KOPT-K1 (cell line): ENCODE results near the gene EGFR.

ENCODE experiments used
- H3K27ac ChIP-seq: fragments of 200-600 bp; sonication (generic); 2 replicates; pipeline ENCODE4 v1.5.1; 2016; ENCODE audit warnings: antibody characterized with exemption, mild to moderate bottlenecking, low read depth, low read length; ENCODE audit not compliant: poor library complexity, severe bottlenecking
- H3K36me3 ChIP-seq: fragments of 200-600 bp; sonication (generic); 2 replicates; pipeline ENCODE4 v1.5.1; 2017; ENCODE audit warnings: antibody characterized with exemption, mild to moderate bottlenecking, low read length, moderate library complexity; ENCODE audit not compliant: insufficient read depth
- H3K9me3 ChIP-seq: fragments of 200-600 bp; sonication (generic); 2 replicates; pipeline ENCODE4 v1.5.1; 2017; ENCODE audit warnings: antibody characterized with exemption, low read length, mild to moderate bottlenecking; ENCODE audit not compliant: insufficient read depth, poor library complexity, severe bottlenecking

The EGFR gene

DNA sequence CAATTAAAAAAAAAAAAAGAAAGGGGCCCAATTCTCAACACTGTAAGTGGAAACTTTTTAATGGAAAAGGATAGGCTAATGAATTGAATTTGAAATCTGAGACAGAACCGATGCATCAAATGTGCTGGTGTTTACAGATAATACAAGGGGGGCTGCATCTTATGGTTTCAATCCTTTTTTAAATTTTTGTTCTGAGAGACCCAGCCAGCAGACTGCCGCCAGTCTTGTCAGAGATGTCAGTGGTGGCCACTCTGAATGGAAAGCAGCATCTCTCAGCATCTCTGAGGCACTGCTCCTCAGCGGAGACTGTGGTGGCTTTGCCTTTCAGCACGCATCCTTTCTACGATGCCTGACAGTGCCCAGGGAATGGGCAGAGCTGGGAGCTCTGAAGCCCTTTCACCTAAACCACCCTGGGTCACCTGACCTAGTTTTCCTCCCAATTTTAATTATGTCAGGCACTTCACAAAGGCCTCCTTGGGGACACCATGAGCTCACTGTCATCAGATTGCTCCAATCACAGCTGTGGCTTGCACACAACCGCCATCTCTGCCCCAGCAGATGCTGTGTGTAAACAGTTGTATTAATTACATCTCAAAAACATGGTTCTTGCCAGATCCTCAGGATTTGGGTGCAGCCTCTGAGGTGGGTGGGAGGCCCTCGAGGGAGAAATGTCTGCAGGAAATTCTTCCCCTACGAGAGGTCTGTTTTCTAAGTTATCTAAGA is 81.2 kb downstream of the EGFR start:
- Histone ChIP-seq H3K9me3 (no peaks in the 10 kb centered on the region), H3K36me3 (no peaks in the 10 kb centered on the region), H3K27ac (no peak overlapping the region)

DNA sequence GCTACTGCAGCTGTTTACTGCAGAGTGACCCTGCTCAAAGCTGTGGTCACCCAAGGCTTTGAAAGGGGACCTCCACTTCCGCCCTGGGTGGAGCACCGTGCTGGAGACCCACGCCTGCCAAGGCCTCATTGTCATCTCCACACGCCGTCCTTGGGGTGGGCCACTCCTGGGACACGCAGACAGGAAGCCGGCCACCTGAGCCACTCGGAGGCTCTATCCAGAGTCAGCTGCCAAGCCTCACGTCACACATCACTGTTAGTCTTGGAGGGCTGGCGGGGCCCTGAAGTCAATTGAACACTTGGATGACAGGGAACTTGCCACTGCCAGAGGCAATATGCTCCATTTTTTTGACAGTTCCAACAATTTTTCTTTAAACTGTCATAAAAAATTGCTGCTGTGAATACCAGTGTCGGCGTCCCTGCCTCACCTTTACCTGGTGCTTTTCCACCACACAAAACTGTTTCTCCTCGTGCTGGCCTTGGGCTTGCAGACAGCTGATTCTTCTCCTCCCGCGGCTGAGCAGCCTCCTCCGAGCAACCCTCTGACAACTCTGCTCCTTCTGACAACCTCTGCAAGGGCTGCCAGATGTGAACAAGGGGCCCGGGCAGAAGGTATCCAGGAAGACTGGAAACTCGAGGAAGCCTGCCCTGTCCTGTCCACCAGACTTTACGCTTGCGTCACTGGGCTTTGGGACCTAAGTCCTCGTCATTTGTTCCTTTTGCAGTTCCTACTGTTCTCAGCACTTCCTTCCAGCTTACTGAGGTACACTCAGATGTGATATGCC is 81.9 kb downstream of the EGFR start:
- Histone ChIP-seq H3K27ac (no peak overlapping the region), H3K9me3 (no peaks in the 10 kb centered on the region)

DNA sequence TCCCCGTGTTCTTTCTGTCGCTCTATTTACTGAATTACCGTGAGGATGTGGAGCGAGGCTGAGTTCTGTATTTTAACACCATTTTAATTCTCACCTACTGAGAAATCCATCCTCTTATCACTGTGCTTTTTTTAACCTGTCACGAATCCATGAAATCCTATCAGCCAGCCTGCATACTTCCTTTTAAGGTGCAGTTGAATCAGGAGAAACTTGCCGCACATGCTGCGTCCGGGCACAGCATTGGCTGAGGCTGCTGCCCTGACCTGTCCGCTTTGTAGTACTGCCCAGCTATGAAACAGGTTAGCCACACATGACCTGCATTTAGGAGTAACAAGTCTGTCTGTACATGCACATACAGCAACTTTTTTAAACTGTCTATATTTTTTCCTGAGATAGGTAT is 82.5 kb downstream of the EGFR start:
- Histone ChIP-seq H3K9me3 (no peaks in the 10 kb centered on the region), H3K27ac (no peak overlapping the region), H3K36me3 (no peaks in the 10 kb centered on the region)

More for the DNA sequence above, 81.9 kb downstream of the EGFR start:
- H3K36me3 ChIP-seq = no peaks in the 10 kb centered on the region

DNA sequence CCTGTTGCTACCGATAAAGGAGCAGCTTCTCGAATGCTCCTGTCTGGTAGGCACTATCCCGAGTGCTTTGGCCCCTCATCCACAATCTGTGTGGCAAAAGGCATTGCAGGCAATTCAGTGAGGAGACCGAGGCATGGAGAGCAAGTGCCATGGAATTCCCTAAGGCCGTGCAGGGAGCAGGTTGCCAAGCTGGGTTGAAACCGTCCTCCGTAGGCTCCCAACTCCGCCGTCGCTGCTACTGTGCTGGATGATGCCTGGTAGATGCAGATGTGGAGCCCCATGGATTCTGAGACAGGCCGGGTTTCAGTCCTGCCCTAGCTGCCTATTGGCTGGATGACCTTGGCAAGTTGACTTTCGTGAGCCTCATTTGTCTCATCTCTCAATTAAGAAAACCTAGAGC is 85.3 kb downstream of the EGFR start:
- Histone ChIP-seq H3K9me3 (no peaks in the 10 kb centered on the region), H3K27ac (no peak overlapping the region), H3K36me3 (no peaks in the 10 kb centered on the region)

DNA sequence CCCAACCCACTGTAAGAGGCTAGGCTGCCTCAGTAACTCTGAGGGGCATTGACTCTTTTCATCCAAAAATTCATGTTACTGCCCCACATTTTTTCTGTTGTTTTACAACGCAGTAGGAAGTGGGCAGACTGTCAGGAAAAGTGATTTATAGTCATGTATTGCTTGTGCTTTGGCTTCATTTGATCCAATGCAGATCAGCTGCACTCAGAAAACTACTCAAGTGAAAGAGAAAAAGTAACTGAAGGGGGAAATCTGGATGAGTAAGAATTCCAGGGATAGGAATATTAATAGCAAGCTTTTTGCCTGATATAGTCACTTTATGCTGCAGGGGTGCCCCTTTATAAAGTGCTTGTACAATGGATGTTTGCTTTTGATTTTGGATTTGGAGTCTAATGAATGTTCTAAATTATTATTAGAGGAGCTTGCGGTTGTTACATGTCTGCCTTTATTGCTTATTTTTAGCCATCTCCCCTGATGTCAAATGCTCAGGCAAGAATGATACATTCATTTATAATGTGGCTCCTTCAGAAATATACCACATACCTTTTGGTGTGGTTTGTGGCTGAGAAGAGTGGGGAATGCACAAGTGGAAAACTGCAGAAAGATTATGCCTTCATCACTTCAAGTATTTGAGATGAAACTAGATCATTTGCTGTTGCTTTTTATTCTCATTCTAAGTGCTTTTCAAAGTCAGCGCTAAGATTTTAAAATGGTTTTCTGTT is 86.1 kb downstream of the EGFR start:
- H3K27ac ChIP-seq = no peak overlapping the region
- no peaks in the 10 kb centered on the region for H3K36me3 ChIP-seq
- H3K9me3 ChIP-seq = no peaks in the 10 kb centered on the region

DNA sequence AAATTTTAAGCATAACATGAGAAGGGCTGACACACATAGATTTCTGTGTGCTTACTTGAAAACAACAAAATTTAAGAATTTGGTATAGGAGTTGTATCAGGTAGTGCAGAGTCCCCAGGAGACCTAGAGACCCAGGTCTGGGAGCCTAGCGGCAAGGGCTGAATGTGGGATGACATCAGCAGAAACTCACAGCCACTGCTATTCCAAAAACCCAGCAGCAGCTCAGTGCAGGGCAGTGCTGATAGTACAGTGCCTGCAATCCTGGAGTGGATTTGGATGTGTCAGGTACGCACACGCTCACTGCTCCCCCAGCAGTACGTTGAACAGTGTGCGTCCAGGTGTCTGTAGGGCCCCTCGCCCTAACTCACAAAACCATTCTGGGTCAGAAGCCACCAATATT is 87.1 kb downstream of the EGFR start:
- Histone ChIP-seq H3K9me3 (no peaks in the 10 kb centered on the region), H3K36me3 (no peaks in the 10 kb centered on the region), H3K27ac (no peak overlapping the region)

DNA sequence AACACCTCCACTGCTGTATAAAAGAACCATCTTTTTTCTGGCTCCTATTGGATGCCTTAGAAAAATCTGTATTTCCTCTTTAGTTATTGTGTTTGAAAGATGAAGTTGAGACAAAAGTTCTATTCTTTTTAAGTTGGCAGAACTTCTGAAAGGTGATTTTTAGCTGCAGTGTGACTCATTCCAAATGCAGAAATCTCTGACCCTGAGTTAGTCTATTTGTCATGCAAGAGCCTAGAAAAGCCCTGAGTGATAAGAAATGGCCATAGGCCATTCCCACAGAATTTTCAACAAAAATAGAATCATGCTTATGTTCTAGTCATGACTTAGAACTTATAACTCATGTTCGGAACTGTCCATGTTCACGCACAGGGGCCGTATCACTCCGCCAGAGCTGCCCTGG is 89.1 kb downstream of the EGFR start:
- no peak overlapping the region for H3K27ac ChIP-seq
- no peaks in the 10 kb centered on the region for H3K36me3 ChIP-seq
- H3K9me3 ChIP-seq = no peaks in the 10 kb centered on the region

DNA sequence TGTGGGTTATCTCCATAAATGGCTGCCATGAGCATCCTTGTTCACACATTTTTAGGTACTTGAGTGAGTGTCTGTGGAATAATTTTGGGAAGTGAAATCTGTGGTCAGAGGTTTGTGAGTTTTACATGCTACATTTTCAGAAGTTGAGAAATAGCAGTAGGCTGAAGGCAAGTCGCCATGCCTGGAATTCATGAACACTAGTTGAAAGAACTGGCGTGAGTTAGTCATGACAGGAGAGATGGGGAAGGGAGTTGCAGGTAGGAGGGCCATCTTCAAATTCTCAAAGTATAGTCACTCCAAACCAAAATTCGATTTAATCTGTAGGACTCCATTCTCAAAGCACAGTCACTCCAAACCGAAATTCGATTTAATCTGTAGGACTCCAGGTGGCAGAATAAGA is 89.6 kb downstream of the EGFR start:
- Histone ChIP-seq H3K9me3 (no peaks in the 10 kb centered on the region), H3K36me3 (no peaks in the 10 kb centered on the region), H3K27ac (no peak overlapping the region)

DNA sequence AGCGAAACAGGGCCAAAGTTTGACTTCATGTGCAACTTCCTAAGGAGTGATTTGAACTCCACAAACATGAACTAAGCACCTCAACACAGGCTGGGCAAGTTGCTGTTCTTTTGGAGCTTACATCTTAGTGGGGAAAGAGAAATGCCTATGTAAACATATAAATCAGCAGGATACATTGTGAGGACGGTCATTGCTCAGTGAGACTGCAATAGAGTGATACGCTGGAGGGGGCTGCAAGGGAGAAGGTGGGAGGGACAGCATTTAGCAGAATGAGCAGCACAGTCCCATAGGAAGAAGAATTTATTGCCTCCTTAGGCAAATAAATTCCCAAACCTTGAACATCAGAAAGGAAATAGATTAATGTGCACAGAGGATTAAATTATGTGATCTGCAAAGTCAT is 90.0 kb downstream of the EGFR start:
- Histone ChIP-seq H3K27ac (no peak overlapping the region), H3K36me3 (no peaks in the 10 kb centered on the region), H3K9me3 (no peaks in the 10 kb centered on the region)

DNA sequence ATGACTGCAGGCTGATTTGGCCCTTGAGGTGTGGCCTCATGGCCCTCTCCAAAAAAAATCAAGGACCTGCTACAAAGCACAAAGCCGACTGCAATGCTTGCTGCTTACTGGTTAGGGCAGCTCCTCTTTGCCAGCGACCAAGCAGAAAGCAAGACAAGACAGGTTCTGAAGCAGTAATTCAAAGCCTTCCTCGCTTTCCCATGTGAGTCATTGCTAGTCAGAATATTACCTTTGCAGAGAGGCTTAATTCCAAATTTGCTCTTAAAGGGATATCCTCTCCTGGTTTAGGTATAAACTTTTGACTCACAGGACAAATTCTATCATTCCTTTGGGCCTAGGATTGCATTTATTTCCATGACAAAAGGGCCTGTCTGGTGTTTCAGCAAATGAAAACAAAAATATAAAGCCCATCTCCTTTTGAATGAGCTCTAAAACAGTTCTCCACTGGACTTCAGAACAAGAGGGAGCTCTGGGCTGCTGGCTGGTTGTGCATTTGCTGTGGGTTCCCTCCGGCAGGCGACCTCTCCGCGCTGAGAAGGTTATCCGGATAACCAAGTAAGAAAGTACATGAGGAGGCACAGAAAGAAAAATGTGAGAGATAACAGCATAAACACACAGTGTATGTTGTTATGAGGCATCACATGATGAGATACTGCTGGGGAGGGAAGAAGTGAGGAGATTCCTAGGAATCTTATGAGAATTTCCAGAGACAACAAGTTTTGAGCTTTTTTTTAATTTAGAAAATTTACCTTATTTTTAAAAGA is 90.8 kb downstream of the EGFR start:
- Histone ChIP-seq H3K9me3 (no peaks in the 10 kb centered on the region), H3K27ac (no peak overlapping the region), H3K36me3 (no peaks in the 10 kb centered on the region)

DNA sequence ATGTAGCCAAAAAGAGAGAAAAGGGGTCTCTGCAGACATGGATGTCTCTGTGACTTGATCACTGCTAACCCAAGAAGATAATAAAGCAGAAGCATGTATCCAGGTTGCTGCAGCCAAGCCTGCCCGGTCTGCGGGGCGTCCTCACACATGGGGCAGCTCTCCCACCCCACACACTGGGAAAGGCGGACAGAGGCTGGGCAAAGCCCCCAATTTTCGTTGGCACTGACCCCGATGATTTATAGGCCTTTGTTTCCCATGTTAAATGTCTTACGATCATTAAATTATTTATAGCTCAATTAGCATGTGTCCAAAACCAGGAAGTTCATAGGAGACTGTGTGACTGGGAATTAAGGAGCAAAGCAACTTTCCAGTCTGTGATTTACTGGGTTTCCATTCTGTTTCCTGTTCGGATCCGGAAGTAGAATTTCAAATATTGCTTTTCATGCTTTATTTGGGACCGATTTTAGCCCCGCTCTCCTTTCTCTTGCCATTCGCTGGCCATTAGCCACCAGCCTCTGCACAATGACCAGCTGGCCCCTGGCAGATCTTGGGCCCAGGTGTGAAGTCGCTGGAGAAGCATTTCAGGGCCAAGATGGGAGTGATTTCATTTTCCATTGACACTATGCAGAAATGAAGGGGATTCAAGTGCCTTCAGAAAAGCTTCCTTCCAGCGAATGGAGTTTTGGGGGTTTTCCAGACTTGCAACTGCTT is 91.6 kb downstream of the EGFR start:
- Histone ChIP-seq H3K27ac (no peak overlapping the region), H3K36me3 (no peaks in the 10 kb centered on the region), H3K9me3 (no peaks in the 10 kb centered on the region)

DNA sequence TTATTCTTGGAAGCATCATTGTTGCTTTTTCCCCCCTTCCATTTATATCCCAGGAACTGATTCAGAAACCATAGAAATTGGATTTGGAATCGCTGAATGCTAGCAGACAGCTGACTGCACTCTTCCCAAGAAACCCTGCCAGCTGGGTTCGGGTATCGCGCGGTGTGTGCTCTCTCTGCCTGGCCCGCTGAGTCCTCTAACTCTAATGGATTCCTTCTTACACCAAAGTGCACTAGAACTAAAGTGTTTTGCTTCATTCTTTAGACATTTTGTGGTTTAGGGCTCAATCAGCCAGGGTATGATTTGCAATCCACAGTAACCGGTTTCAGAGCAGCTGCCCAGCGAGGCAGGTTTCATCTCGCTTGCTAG is 92.2 kb downstream of the EGFR start:
- Histone ChIP-seq H3K27ac (no peak overlapping the region), H3K9me3 (no peaks in the 10 kb centered on the region), H3K36me3 (no peaks in the 10 kb centered on the region)

DNA sequence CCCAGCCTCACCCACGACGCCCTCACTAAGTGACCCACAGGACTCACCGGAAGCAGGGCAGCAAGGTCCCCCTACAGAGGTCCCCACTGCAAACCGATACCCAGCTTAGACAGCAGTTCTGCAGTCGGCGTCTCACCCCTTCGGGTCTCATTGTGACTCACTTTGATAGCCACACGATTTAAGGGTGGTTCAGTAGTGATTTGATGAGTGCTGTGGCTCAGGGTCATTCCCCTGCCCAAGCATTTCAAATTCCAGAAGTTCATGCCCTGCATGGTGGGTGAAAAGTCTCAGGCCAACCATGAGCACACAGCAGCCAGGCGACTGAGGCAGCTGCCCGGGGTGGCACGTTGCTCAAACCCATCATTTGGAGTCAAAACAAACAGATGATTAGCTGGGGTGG is 93.2 kb downstream of the EGFR start:
- no peak overlapping the region for H3K27ac ChIP-seq
- no peaks in the 10 kb centered on the region for H3K9me3 ChIP-seq
- H3K36me3 ChIP-seq = no peaks in the 10 kb centered on the region

DNA sequence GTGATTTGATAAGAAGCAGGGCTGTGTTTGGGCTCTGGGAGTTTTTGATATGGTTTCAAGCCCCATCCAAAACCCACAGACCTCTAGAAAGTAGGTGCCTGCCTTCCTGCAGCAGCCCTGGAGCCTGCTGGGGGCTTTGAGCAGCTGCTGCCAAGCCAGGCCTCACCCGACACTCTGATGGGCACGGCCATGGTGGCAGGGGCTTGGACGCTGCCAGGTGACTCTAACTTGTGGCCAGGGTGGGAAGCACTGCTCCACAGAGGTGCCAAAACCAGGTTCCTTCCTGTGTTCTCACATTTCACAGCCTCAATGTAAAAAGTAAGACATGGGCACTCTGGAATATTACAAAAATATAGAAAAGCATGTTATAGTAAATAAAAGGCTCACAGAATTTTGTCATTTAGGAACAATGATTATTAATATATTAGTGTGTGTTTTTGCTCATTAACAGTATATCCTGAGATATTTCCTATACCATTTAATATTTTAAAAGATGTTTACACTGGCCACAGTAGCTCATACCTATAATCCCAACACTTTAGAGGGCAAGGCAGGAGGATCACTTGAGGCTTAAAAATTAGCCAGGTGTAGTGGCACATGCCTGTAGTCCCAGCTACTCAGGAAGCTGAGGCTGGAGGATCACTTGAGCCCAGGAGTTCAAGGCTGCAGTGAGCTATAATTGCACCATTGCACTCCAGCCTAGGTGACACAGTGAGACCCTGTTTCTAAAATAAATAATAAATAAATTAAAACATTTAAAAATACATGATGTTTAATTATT is 95.1 kb downstream of the EGFR start:
- no peaks in the 10 kb centered on the region for H3K36me3 ChIP-seq
- no peak overlapping the region for H3K27ac ChIP-seq
- no peaks in the 10 kb centered on the region for H3K9me3 ChIP-seq
